Neural progenitor cell (in vitro differentiated cells): Measurements from ENCODE around the gene NFE2L2. TPM values are rescaled to one million over a fixed set of nuclear protein-coding genes. Genes with fewer than 3 reads are reported as not detected.

Experiments used
- DNase-seq: peaks from one replicate; pipeline ENCODE4 v3.0.0-alpha.2; 2016; ENCODE audit warnings: low spot score
- H2AFZ ChIP-seq: fragments of 200-600 bp; sonication (generic); replicated peaks from 2 replicates; pipeline ENCODE4 v1.6.1; 2016; ENCODE audit warnings: antibody characterized with exemption
- H3F3A ChIP-seq: fragments of 200-600 bp; sonication (generic); 2 replicates; pipeline ENCODE4 v1.6.1; 2016; ENCODE audit warnings: antibody characterized with exemption, low read depth
- H3K27ac ChIP-seq: fragments of 200-600 bp; sonication (generic); 2 replicates; pipeline ENCODE4 v1.5.1; 2016; ENCODE audit warnings: mild to moderate bottlenecking
- H3K27me3 ChIP-seq: fragments of 200-600 bp; sonication (generic); 2 replicates; pipeline ENCODE4 v1.6.1; 2016; ENCODE audit warnings: mild to moderate bottlenecking, moderate library complexity
- H3K36me3 ChIP-seq: fragments of 200-600 bp; sonication (generic); 2 replicates; pipeline ENCODE4 v1.5.1; 2016
- H3K4me1 ChIP-seq: fragments of 200-600 bp; sonication (generic); 2 replicates; pipeline ENCODE4 v1.6.1; 2016; ENCODE audit warnings: mixed run types
- H3K4me2 ChIP-seq: fragments of 200-600 bp; sonication (generic); 2 replicates; pipeline ENCODE4 v1.6.1; 2016
- H3K4me3 ChIP-seq: fragments of 200-600 bp; sonication (generic); 2 replicates; pipeline ENCODE4 v1.5.1; 2016
- H3K79me2 ChIP-seq: fragments of 200-600 bp; sonication (generic); 2 replicates; pipeline ENCODE4 v1.6.1; 2016; ENCODE audit warnings: low read depth
- H3K9ac ChIP-seq: fragments of 200-600 bp; sonication (generic); 2 replicates; pipeline ENCODE4 v1.6.1; 2016
- H3K9me3 ChIP-seq: fragments of 200-600 bp; sonication (generic); 2 replicates; pipeline ENCODE4 v1.5.1; 2016; ENCODE audit warnings: low read depth
- H4K20me1 ChIP-seq: fragments of 200-600 bp; sonication (generic); 2 replicates; pipeline ENCODE4 v1.6.1; 2016; ENCODE audit warnings: low read depth
- H3K27ac Mint-ChIP-seq: 3 replicates; pipeline ENCODE4 v1.8.0; 2021; ENCODE audit warnings: mixed read lengths
- H3K27me3 Mint-ChIP-seq: 2 replicates; pipeline ENCODE4 v1.8.0; 2022; ENCODE audit warnings: low read depth, mild to moderate bottlenecking, inconsistent platforms, moderate library complexity, mixed read lengths; ENCODE audit not compliant: insufficient read depth
- H3K36me3 Mint-ChIP-seq: 3 replicates; pipeline ENCODE4 v1.8.0; 2021; ENCODE audit warnings: mixed read lengths
- H3K4me1 Mint-ChIP-seq: 3 replicates; pipeline ENCODE4 v1.8.0; 2021; ENCODE audit warnings: mixed read lengths
- H3K4me3 Mint-ChIP-seq: 3 replicates; pipeline ENCODE4 v1.8.0; 2021; ENCODE audit warnings: mild to moderate bottlenecking, moderate library complexity, mixed read lengths
- H3K9me3 Mint-ChIP-seq: 3 replicates; pipeline ENCODE4 v1.8.0; 2020; ENCODE audit warnings: mixed read lengths
- EZH2 ChIP-seq: fragments of 200-600 bp; sonication (generic); IDR thresholded peaks from 2 replicates; pipeline ENCODE4 v1.6.1; 2017; ENCODE audit warnings: antibody characterized with exemption, mild to moderate bottlenecking, moderate library complexity
- EZH2phosphoT487 ChIP-seq: fragments of 200-600 bp; sonication (generic); IDR thresholded peaks from 2 replicates; pipeline ENCODE4 v1.6.1; 2017; ENCODE audit warnings: antibody characterized with exemption
- total RNA-seq: library from RNA; depleted of rRNA; stranded (reverse); fragments of >200 nt; gene quantifications from 2 replicates; pipeline ENCODE4 v1.2.3, GENCODE V29; 2015; ENCODE audit warnings: low replicate concordance
- TF ChIP-seq, protein P1 (sequence below): fragments of 200-600 bp; sonication (generic); IDR thresholded peaks from 2 replicates; pipeline ENCODE4 v1.5.1; 2017; ENCODE audit warnings: antibody characterized with exemption, mild to moderate bottlenecking

Gene NFE2L2
- total RNA-seq, 1 donor from 2014 or later: 17.7 TPM

DNA sequence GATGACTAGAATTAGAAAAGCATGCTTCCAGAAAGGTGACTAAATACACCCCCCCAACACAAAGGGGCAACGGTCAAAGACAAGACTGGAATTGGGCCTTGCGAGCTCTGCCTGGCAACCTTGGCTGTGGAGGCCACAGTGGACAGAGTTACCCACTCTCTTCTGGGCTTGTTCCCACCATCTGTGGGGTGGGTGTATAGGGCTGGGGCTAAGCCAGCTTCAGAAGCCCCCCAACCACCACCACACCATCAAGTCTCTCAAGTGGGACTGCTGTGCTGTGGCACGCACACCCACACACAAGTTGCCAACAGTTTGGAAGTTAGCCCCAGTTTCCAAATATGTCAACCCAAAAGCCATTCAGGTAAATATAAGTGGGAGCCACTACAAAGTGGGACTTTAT, 7.8 kb downstream of the NFE2L2 start:
- Mint-ChIP-seq H3K4me1 (peaks cover 11% of the 10 kb centered on the region), H3K27me3 (no peaks in the 10 kb centered on the region), H3K27ac (no peak overlapping the region), H3K4me3 (no peak overlapping the region), H3K36me3 (peaks cover 30% of the 10 kb centered on the region), H3K9me3 (peaks cover 17% of the 10 kb centered on the region)
- no peak overlapping the region for H3K4me3 ChIP-seq
- no peaks in the 10 kb centered on the region for H3K36me3 ChIP-seq
- peaks cover 6% of the 10 kb centered on the region for H3K9me3 ChIP-seq
- H3K79me2 ChIP-seq: peaks cover 95% of the 10 kb centered on the region
- DNase-seq: no peak
- no peak overlapping the region for H2AFZ ChIP-seq
- no peak overlapping the region for H3K9ac ChIP-seq
- no peaks in the 10 kb centered on the region for H3K27me3 ChIP-seq
- peaks cover 8% of the 10 kb centered on the region for H3F3A ChIP-seq
- no peak overlapping the region for H3K27ac ChIP-seq
- TF ChIP-seq, protein P1, sequence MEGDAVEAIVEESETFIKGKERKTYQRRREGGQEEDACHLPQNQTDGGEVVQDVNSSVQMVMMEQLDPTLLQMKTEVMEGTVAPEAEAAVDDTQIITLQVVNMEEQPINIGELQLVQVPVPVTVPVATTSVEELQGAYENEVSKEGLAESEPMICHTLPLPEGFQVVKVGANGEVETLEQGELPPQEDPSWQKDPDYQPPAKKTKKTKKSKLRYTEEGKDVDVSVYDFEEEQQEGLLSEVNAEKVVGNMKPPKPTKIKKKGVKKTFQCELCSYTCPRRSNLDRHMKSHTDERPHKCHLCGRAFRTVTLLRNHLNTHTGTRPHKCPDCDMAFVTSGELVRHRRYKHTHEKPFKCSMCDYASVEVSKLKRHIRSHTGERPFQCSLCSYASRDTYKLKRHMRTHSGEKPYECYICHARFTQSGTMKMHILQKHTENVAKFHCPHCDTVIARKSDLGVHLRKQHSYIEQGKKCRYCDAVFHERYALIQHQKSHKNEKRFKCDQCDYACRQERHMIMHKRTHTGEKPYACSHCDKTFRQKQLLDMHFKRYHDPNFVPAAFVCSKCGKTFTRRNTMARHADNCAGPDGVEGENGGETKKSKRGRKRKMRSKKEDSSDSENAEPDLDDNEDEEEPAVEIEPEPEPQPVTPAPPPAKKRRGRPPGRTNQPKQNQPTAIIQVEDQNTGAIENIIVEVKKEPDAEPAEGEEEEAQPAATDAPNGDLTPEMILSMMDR: no peak
- TF ChIP-seq EZH2phosphoT487 (no peak), EZH2 (no peak)
- H3K4me2 ChIP-seq: no peak overlapping the region
- peaks cover 15% of the 10 kb centered on the region for H4K20me1 ChIP-seq
- peaks cover 17% of the 10 kb centered on the region for H3K4me1 ChIP-seq

DNA sequence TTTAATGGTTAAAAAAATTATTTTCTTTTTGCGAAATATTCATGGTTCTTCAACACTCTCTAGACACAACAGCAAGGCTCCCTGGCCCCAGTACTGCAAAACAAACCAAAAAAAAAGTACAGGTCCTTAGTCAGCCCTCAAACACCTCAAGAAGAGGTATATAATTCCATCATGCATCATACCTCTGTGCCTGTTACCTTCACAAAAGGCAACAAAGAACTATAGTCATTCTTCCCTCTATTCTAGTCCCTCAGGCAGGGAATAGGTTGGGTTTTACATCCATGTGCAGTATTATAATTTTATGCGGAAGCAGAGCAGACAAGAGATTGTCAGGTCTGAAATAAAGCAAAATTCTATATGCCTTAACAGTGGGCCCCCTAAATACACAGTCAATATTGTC, 8.5 kb downstream of the NFE2L2 start:
- peaks cover 15% of the 10 kb centered on the region for H4K20me1 ChIP-seq
- TF ChIP-seq EZH2: no peak
- TF ChIP-seq, protein P1: no peak
- peaks cover 95% of the 10 kb centered on the region for H3K79me2 ChIP-seq
- no peak overlapping the region for H3K27ac Mint-ChIP-seq
- H3K4me3 Mint-ChIP-seq: no peak overlapping the region
- peaks cover 4% of the 10 kb centered on the region for H3K27me3 Mint-ChIP-seq
- peaks cover 8% of the 10 kb centered on the region for H3F3A ChIP-seq
- H3K4me3 ChIP-seq: no peak overlapping the region
- peaks cover 36% of the 10 kb centered on the region for H3K36me3 Mint-ChIP-seq
- no peaks in the 10 kb centered on the region for H3K27me3 ChIP-seq
- H3K9me3 ChIP-seq: peaks cover 6% of the 10 kb centered on the region
- H3K36me3 ChIP-seq: no peaks in the 10 kb centered on the region
- no peak overlapping the region for H3K4me2 ChIP-seq
- H3K4me1 ChIP-seq: peaks cover 10% of the 10 kb centered on the region
- peaks cover 5% of the 10 kb centered on the region for H3K4me1 Mint-ChIP-seq
- no peak overlapping the region for H3K27ac ChIP-seq
- no peak for DNase-seq
- peaks cover 17% of the 10 kb centered on the region for H3K9me3 Mint-ChIP-seq
- H2AFZ ChIP-seq: no peak overlapping the region
- H3K9ac ChIP-seq: no peak overlapping the region

DNA sequence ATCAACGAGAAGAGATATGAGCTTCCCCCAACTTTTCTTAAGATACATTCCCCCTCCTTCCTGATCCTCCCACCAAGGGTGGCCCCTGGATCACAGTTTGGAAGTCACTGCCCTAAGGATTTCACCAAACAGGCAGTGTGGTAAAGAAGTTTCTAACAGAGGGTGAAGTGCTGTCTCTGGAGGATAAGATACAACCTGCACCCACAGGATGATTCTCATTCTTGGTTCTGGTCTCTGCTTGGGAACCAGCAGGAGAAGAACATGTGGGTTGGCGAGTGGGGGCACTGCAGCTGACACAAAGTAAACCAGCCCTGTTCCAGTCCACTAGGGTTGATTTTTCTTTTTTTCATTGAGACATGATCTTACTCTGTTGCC, 9.3 kb downstream of the NFE2L2 start:
- no peak for DNase-seq
- Mint-ChIP-seq H3K4me3 (no peak overlapping the region), H3K27ac (no peak overlapping the region), H3K36me3 (peaks cover 36% of the 10 kb centered on the region), H3K9me3 (peaks cover 17% of the 10 kb centered on the region), H3K4me1 (peaks cover 4% of the 10 kb centered on the region), H3K27me3 (peaks cover 4% of the 10 kb centered on the region)
- peaks cover 95% of the 10 kb centered on the region for H3K79me2 ChIP-seq
- H3K4me3 ChIP-seq: no peak overlapping the region
- H3K4me2 ChIP-seq: no peak overlapping the region
- no peak overlapping the region for H3K9ac ChIP-seq
- peaks cover 6% of the 10 kb centered on the region for H3K9me3 ChIP-seq
- H3K36me3 ChIP-seq: no peaks in the 10 kb centered on the region
- TF ChIP-seq, protein P1: no peak
- TF ChIP-seq EZH2phosphoT487 (no peak), EZH2 (no peak)
- H4K20me1 ChIP-seq: peaks cover 15% of the 10 kb centered on the region
- H3K27me3 ChIP-seq: no peaks in the 10 kb centered on the region
- peaks cover 10% of the 10 kb centered on the region for H3K4me1 ChIP-seq
- no peak overlapping the region for H2AFZ ChIP-seq
- peaks cover 8% of the 10 kb centered on the region for H3F3A ChIP-seq
- H3K27ac ChIP-seq: no peak overlapping the region
